Measurements from ENCODE around the gene MSGN1.

MSGN1 gene

GRCh38 chr2:17792515-17792914, 23.7 kb upstream of the MSGN1 start:
- Histone ChIP-seq H3K9ac (ENCODE audit: low read depth, low read length) (no peak overlapping the region), H3K27me3 (ENCODE audit: control insufficient read depth, insufficient read depth, low read length) (no peaks in the 10 kb centered on the region), H3K36me3 (ENCODE audit: insufficient read depth, low read length) (no peaks in the 10 kb centered on the region), H3K9me3 (replicated peaks; ENCODE audit: low read length) (no peaks in the 10 kb centered on the region), H3K4me1 (ENCODE audit: control insufficient read depth, insufficient read depth, low read length) (peaks cover 24% of the 10 kb centered on the region), H3K4me2 (ENCODE audit: low read length) (no peak overlapping the region), H3K4me3 (ENCODE audit: low read length) (no peak overlapping the region)

DNA sequence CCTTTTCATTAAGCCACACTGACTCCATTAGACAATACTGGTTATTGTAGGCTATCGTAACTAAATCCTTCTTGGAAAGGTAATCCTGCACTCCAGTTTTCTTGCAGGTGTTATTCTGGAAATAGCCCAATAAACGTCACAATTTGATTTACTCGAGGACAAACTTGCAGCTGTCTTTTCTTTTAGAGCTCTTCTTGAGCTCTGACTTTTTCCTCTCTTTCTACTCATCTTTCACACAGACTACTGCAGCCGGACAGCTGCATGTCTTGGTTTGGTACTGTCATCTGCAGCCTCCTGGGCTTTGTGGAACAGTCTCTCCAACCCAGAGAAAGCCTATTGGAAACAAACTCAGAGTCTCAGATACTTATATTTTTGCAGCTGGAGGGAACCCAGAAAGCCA, 23.0 kb upstream of the MSGN1 start:
- Histone ChIP-seq H3K4me1 (ENCODE audit: control insufficient read depth, insufficient read depth, low read length) (peaks cover 24% of the 10 kb centered on the region), H3K9ac (ENCODE audit: low read depth, low read length) (no peak overlapping the region), H3K9me3 (replicated peaks; ENCODE audit: low read length) (no peaks in the 10 kb centered on the region), H3K4me2 (ENCODE audit: low read length) (no peak overlapping the region), H3K27me3 (ENCODE audit: control insufficient read depth, insufficient read depth, low read length) (no peaks in the 10 kb centered on the region), H3K4me3 (ENCODE audit: low read length) (no peak overlapping the region), H3K36me3 (ENCODE audit: insufficient read depth, low read length) (no peaks in the 10 kb centered on the region)

DNA sequence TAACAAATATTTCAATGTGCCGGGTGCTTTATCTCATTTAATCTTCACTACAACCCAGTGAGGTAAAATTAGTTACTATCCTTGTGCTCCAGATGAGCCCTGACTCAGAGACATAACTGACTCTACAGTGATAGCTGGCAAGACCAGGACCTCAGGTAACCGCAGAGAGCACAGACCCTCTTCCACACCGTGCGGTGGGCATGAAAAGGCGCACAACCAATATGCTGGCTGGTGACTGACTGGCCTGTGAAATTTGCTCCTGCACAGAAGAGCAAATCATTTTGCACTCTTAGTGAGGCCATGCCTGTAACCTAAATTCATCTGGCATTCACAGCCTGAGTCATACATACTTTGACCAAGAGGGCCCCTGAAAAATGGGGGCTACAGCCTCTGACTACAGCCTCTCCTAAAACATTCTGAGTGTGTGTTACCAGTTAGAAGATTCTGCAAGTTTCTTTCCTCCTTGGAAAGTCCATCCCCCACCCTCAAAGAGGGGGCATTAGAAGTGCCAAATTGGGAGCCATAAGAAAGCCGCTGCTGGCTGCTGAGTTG, 22.4 kb upstream of the MSGN1 start:
- Histone ChIP-seq H3K9ac (ENCODE audit: low read depth, low read length) (no peak overlapping the region), H3K4me2 (ENCODE audit: low read length) (no peak overlapping the region), H3K36me3 (ENCODE audit: insufficient read depth, low read length) (no peaks in the 10 kb centered on the region), H3K9me3 (replicated peaks; ENCODE audit: low read length) (no peaks in the 10 kb centered on the region), H3K27me3 (ENCODE audit: control insufficient read depth, insufficient read depth, low read length) (no peaks in the 10 kb centered on the region), H3K4me1 (ENCODE audit: control insufficient read depth, insufficient read depth, low read length) (peaks cover 24% of the 10 kb centered on the region), H3K4me3 (ENCODE audit: low read length) (no peak overlapping the region)

DNA sequence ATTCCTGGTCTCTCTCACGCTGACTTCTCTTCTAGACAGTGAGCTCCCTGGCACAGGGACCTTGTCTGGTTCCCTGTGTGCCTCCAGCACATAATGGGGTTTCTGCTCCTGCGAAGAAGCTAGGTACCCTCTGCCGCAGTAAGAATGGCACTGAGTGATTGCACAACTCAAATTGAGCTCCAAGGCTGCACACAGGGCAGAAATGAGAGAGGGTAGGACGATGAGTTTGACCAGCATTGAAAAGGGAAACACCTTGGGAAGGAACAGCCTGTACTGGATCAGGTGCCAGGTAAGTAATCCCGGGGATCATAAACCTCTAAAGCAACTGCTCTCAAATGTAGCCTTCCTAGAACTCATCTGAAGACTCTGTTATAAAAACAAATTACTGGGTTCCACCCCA, 21.0 kb upstream of the MSGN1 start:
- Histone ChIP-seq H3K9me3 (replicated peaks; ENCODE audit: low read length) (no peaks in the 10 kb centered on the region), H3K27me3 (ENCODE audit: control insufficient read depth, insufficient read depth, low read length) (no peaks in the 10 kb centered on the region), H3K4me3 (ENCODE audit: low read length) (no peak overlapping the region), H3K4me1 (ENCODE audit: control insufficient read depth, insufficient read depth, low read length) (peaks cover 34% of the 10 kb centered on the region), H3K9ac (ENCODE audit: low read depth, low read length) (no peak overlapping the region), H3K4me2 (ENCODE audit: low read length) (no peak overlapping the region), H3K36me3 (ENCODE audit: insufficient read depth, low read length) (no peaks in the 10 kb centered on the region)

DNA sequence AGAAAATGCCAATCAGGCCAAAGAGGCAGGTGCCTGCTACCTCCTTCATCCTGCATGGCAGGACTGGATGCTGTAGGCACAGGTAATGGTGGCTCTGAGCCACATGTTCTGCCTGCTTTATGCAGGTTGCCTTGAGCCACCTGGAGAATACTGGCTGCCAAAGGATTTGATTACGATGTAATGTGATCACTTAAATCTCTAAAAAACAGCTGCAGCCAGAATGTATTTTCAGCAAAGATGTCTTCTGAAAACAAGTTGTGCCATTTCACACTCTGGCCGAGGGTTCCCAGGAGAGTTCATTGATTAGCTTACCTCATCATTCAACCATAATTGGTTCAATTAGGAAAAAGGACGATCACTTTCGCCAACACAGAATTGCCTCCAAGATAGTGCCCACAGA, 17.9 kb upstream of the MSGN1 start:
- H3K27me3 ChIP-seq (ENCODE audit: control insufficient read depth, insufficient read depth, low read length): no peaks in the 10 kb centered on the region
- H3K4me2 ChIP-seq (ENCODE audit: low read length): no peak overlapping the region
- H3K4me3 ChIP-seq (ENCODE audit: low read length): no peak overlapping the region
- no peak overlapping the region for H3K9ac ChIP-seq (ENCODE audit: low read depth, low read length)
- no peaks in the 10 kb centered on the region for H3K36me3 ChIP-seq (ENCODE audit: insufficient read depth, low read length)
- no peaks in the 10 kb centered on the region for H3K9me3 ChIP-seq (replicated peaks; ENCODE audit: low read length)
- H3K4me1 ChIP-seq (ENCODE audit: control insufficient read depth, insufficient read depth, low read length): peaks cover 21% of the 10 kb centered on the region

DNA sequence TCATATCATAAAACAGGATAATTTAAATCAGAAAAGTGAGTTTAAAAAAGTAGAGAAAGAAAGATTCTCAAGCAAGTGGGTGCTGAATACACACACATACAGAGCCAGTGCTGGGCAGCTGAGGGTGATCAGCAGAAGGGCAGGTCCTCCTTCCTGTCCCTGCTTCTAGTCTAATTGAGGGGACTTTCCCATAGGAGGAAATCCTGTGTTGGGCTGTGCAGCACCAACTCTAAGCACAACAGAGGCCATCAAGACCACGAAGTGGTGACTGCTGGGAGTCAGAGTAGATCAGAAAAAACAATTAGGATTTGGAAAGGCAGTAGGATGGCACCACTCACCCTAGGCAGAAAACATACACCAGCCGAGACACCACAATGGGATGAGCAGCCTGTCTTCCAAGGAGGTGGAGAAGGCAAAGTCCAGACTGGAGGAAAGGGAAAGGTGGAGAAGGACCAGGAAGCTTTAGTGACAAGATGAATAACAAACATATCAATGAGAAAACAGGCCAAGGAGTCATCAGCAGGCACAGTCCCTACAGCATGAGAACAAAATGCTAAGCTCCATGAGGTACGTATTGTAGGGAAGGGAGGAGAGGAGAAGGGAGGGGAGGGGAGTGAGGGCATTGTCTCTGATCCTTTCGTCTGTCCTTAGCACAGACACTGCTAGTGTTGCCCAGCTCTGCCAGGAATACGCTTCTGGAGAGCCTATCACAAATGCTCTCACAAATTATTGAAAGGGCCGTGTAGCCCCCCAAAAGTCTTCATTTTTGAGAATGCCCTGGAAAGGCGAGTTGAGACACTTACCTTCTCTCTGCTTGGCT, 16.7 kb upstream of the MSGN1 start:
- H3K9ac ChIP-seq (ENCODE audit: low read depth, low read length): peak overlapping the region; percentile 43
- H3K4me2 ChIP-seq (ENCODE audit: low read length): peak overlapping the region; percentile 56
- no peaks in the 10 kb centered on the region for H3K9me3 ChIP-seq (replicated peaks; ENCODE audit: low read length)

DNA sequence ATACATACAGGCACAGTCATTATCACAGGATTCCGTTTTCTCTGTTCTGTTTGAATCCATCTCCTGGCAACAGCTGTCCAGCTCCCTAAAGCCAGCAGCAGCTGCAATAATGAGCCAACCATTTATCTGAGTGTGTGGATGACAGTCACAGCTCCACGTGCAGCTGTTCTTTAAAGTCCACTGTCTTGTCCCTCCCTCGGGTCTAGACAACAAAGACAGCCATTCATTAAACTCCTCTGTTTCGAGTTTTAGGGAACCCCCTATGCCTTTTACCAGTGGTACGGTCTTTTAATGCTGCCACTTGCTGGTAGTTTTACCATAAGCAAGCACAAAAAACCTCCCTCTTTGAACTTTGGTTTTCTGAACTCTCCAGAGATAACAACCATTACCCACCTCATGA, 16.0 kb upstream of the MSGN1 start:
- Histone ChIP-seq H3K27me3 (ENCODE audit: control insufficient read depth, insufficient read depth, low read length) (no peaks in the 10 kb centered on the region), H3K4me2 (ENCODE audit: low read length) (no peak overlapping the region), H3K36me3 (ENCODE audit: insufficient read depth, low read length) (no peaks in the 10 kb centered on the region), H3K4me3 (ENCODE audit: low read length) (no peak overlapping the region), H3K9me3 (replicated peaks; ENCODE audit: low read length) (no peaks in the 10 kb centered on the region), H3K4me1 (ENCODE audit: control insufficient read depth, insufficient read depth, low read length) (peaks cover 14% of the 10 kb centered on the region), H3K9ac (ENCODE audit: low read depth, low read length) (peak overlapping the region; percentile 9)

More for the DNA sequence above, 16.7 kb upstream of the MSGN1 start:
- H3K36me3 ChIP-seq (ENCODE audit: insufficient read depth, low read length): no peaks in the 10 kb centered on the region
- H3K4me3 ChIP-seq (ENCODE audit: low read length): no peak overlapping the region
- H3K27me3 ChIP-seq (ENCODE audit: control insufficient read depth, insufficient read depth, low read length): no peaks in the 10 kb centered on the region
- peaks cover 14% of the 10 kb centered on the region for H3K4me1 ChIP-seq (ENCODE audit: control insufficient read depth, insufficient read depth, low read length)

DNA sequence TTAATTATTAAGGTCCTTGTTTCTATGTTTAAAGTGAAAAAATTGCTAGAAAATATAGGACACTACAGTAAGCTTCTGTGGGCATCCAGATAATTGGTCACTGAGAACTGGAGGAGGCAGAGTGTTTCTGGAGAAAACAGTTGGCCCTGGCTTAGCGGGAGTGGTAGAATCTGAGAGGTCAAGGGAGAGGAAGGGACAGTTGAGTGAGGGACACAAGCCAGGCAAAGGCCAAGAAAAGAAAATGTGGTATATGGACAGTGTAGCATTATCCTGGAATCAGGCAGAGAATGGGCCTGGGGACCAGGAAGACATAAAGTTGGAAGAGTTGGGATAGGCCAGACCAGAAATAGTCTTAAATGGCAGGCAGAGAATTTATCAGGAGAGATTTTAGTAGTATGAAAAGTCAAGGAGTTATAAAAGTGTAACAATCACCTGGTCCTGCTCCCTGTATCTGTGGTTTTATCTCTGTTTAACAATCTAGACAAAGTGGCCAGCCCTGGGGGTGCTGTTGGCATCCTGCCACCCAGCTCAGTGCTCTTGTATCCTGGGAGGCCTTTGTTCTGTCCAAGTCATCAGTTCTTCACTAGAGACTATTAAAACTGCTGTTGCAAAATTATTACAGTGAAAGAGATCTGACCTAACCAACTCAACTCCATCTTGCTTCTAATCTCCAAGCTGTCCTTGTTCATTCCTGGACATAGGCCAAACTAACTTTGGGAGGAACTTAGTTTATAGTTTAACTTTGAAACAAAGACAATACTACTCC, 15.4 kb upstream of the MSGN1 start:
- Histone ChIP-seq H3K9me3 (replicated peaks; ENCODE audit: low read length) (no peaks in the 10 kb centered on the region), H3K4me3 (ENCODE audit: low read length) (no peak overlapping the region), H3K4me1 (ENCODE audit: control insufficient read depth, insufficient read depth, low read length) (peaks cover 14% of the 10 kb centered on the region), H3K4me2 (ENCODE audit: low read length) (no peak overlapping the region), H3K9ac (ENCODE audit: low read depth, low read length) (peak overlapping the region; percentile 9), H3K36me3 (ENCODE audit: insufficient read depth, low read length) (no peaks in the 10 kb centered on the region), H3K27me3 (ENCODE audit: control insufficient read depth, insufficient read depth, low read length) (no peaks in the 10 kb centered on the region)

GRCh38 chr2:17803497-17803896, 12.8 kb upstream of the MSGN1 start:
- Histone ChIP-seq H3K4me2 (ENCODE audit: low read length) (no peak overlapping the region), H3K27me3 (ENCODE audit: control insufficient read depth, insufficient read depth, low read length) (no peaks in the 10 kb centered on the region), H3K4me1 (ENCODE audit: control insufficient read depth, insufficient read depth, low read length) (peaks cover 14% of the 10 kb centered on the region), H3K9me3 (replicated peaks; ENCODE audit: low read length) (no peaks in the 10 kb centered on the region), H3K9ac (ENCODE audit: low read depth, low read length) (no peak overlapping the region), H3K4me3 (ENCODE audit: low read length) (no peak overlapping the region), H3K36me3 (ENCODE audit: insufficient read depth, low read length) (no peaks in the 10 kb centered on the region)

GRCh38 chr2:17804358-17804757, 11.9 kb upstream of the MSGN1 start:
- no peak overlapping the region for H3K9ac ChIP-seq (ENCODE audit: low read depth, low read length)
- H3K27me3 ChIP-seq (ENCODE audit: control insufficient read depth, insufficient read depth, low read length): no peaks in the 10 kb centered on the region
- no peak overlapping the region for H3K4me2 ChIP-seq (ENCODE audit: low read length)
- H3K9me3 ChIP-seq (replicated peaks; ENCODE audit: low read length): no peaks in the 10 kb centered on the region
- peaks cover 12% of the 10 kb centered on the region for H3K4me1 ChIP-seq (ENCODE audit: control insufficient read depth, insufficient read depth, low read length)
- H3K36me3 ChIP-seq (ENCODE audit: insufficient read depth, low read length): no peaks in the 10 kb centered on the region
- H3K4me3 ChIP-seq (ENCODE audit: low read length): no peak overlapping the region

- H3K4me1 ChIP-seq (ENCODE audit: control insufficient read depth, insufficient read depth, low read length): peaks cover 6% of the 10 kb centered on the region
- H3K9ac ChIP-seq (ENCODE audit: low read depth, low read length): no peak overlapping the region
- H3K9me3 ChIP-seq (replicated peaks; ENCODE audit: low read length): no peaks in the 10 kb centered on the region
- H3K4me3 ChIP-seq (ENCODE audit: low read length): no peak overlapping the region
- H3K36me3 ChIP-seq (ENCODE audit: insufficient read depth, low read length): no peaks in the 10 kb centered on the region
- no peak overlapping the region for H3K4me2 ChIP-seq (ENCODE audit: low read length)
- H3K27me3 ChIP-seq (ENCODE audit: control insufficient read depth, insufficient read depth, low read length): no peaks in the 10 kb centered on the region
These were observed 11.1 kb upstream of the MSGN1 start for GRCh38 chr2:17805166-17805565.

Measured in skeletal muscle satellite cell (primary cell).